HG03565 (cell line): ENCODE results near the gene RTN4R.

Experiments
- ATAC-seq: cut with Tn5 transposase; IDR thresholded peaks from one replicate; pipeline ENCODE4 v1.9.1; 2021; ENCODE audit warnings: mild to moderate bottlenecking, moderate library complexity; ENCODE audit not compliant: unreplicated experiment

The RTN4R gene

GRCh38 chr22:20218987-20219386 is 49.1 kb downstream of the RTN4R start:
- no peak for ATAC-seq

DNA sequence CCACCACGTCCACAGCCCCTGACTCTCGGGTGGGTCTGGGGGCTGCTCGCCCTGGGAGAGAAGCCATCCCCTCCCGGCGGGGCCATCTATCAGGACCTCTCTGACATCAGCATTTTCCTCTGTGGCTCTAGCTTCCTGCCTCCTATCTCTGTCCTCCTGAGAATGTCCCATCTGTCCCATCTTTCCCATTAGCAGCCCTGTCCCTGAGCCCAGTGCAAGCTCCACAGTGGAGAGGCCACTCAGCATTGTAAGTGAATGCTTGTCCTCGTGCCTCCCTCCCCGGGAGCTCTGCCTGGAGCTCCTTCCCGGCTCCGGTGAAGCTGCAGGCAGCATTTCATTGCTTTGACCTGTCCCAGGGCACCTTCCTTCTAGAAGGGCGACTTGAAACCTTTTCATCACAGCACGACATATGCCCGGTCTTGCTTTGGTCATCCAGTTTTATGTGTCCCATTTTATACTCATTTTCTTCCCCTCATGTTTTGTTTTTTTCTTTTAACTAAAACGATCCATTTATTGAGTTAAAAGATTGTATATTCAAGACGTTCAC is 49.7 kb downstream of the RTN4R start:
- no peak for ATAC-seq

DNA sequence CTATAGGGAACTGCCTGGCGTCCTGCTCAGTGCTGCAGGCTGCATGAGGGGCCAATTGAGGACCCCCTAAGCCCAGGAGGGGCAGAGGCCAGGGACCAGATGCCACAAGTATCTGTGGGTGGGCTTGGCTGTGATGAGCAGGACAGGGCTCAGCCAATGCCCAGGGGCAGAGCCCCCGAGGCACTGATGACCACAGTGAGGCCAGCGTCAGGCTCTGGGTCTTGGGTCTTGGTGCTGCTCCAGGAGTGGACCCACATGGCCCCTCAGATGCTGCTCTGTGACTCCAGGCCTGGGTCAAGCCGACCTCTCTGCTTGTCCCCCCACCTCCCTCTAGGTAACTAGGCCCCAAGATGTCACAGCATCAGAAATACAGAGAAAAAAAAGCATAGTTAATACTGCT is 50.6 kb downstream of the RTN4R start:
- ATAC-seq = no peak

GRCh38 chr22:20216863-20217499 is 51.1 kb downstream of the RTN4R start:
- no peak for ATAC-seq

GRCh38 chr22:20215742-20216141 is 52.4 kb downstream of the RTN4R start:
- no peak for ATAC-seq

- ATAC-seq = no peak
These were observed 53.3 kb downstream of the RTN4R start for GRCh38 chr22:20214853-20215252.

DNA sequence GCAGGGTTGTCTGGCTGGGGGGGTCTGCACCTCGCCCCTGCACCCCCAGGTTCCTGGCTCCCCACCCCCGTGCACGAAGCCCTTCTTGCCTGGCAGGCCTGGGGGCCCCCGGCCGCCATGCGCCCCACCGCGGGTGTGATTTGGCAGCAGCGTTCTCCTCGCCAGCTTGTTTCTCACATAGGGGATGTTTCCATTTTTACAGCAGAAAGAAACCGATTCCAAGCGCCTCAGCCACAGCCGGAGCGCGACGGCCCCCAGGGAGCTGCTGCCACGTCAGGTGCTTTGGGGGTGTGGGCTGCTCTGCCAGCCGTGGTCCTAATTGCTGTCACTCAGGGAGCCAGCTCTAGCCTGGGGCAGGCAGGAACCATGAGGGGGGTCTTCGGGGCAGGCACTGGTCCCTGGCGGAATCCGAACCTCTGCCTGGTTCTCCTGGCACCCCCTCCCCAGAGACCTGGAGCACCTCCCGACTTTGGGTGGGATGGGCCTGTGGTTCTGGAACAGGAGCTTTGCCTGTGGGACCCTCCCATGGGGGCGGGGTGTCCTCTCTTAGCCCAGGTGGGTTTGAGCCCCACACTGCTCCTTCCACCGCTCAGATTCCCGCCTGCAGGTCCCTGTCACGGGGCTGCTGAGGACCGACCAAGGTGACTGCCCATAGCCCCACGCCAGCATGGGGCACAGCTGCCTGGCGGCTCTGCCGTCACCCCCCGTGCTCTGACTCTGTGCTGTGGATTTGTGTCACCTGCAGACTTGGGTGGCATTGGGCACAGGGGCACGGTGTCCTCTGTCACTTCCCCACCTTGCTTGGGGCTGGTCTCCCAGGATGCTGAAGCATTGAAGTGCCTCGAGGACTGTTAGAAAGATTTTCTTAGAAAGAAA is 54.0 kb downstream of the RTN4R start:
- ATAC-seq = no peak

DNA sequence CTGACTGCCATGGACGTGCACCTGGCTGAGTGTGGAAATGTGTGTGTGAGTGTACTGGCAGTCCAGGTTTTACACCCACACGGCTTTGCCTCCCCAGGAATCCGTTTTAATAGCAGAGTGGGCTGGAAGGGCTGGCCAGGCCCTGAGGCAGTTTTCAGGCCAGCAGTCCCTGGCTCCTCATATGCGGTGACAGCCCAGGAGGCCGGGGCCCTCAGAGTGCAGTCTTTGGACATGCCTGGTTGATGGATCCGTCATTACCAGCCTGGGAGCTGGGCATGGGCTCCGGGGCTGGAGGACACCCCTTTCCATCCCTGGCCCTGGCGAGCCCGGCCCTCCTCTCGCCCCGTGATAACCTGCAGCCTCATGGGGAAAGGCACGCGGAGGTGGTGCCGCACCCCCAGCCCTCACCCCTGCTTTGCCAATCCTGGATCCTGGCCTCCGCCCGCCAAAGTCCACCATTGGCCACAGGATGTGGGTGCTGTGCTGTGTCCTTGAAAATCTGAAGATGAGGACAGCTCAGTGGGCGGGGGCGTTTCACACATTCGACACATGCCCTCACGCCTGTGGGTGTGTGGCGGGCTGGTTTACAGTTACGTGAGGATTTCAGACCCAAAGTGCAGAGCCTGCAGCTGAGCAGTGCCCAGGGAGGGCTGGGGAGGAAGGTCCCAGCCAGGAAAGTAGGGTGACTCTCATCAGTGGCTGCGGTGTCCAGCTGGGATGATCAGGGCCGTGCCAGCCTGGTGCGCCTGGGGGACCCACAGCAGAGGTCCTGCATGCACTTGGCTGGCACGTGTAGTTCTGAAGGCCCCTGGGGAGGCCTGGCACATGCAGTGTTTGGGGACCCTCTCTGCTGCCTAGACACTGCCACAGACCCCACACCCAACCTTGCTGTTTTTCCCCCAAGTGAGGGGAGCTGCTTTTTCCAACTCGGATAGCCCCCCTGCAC is 55.1 kb downstream of the RTN4R start:
- ATAC-seq = no peak

- no peak for ATAC-seq
These were observed 55.9 kb downstream of the RTN4R start for GRCh38 chr22:20211997-20212753.

GRCh38 chr22:20211409-20211996 is 56.6 kb downstream of the RTN4R start:
- no peak for ATAC-seq

DNA sequence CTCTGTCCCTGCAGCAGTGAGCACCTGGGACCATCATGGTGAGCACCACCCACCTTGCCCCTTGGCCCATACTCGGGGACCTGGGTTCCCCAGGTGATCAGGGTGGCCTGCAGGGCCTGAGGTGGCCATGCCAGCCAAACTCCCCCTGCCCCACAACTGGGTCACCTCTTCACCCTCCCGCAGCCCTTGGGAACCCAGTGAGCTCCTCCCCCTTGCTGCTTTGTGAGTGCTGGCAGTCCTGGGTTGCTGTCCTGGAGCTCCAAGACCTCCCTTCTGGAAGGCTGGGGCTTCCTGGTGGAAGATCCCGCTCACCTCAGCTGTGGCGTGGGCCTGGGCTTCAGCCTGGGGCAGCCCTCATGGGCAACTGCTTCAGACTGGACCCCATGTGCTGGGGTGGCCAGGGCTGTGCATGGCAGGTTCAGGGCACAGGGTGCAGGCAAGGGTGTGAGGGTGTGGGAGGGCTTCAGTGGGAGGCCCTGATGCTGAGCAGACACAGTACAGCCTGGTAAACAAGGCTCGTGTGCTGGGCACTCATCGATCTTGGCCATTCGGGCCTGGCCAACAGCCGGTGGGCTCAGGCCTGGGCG is 57.6 kb downstream of the RTN4R start:
- ATAC-seq = no peak

GRCh38 chr22:20209761-20210250 is 58.3 kb downstream of the RTN4R start:
- ATAC-seq = no peak

DNA sequence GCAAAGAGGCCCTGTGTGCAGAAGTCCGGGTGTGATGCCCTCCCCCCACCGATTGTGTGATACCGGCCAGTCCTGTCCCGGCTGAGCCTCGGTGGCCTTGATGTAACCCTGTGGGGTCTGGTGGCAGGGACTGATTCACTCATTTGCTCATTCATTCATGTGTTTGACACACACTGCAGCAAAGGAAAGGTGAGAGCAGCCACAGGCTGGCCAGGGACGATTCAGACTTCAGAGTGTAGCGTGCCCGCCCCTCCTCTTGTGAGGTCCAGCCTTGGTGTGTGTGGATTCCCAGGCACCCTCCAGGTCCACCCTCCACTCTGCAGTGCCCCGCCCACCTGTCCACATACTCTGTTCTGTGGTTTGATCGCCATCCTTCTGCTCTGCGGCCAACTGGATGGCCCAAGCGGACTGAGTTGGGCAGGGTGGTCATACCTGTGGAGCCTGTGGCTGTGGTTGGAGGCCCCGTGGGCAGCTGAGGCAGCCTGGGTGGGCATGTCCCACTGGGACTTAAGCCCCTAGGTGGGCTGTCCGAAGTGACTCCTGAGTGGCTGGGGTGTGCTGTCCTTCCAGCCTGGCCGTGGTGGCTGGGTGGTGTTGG is 59.3 kb downstream of the RTN4R start:
- ATAC-seq = no peak

DNA sequence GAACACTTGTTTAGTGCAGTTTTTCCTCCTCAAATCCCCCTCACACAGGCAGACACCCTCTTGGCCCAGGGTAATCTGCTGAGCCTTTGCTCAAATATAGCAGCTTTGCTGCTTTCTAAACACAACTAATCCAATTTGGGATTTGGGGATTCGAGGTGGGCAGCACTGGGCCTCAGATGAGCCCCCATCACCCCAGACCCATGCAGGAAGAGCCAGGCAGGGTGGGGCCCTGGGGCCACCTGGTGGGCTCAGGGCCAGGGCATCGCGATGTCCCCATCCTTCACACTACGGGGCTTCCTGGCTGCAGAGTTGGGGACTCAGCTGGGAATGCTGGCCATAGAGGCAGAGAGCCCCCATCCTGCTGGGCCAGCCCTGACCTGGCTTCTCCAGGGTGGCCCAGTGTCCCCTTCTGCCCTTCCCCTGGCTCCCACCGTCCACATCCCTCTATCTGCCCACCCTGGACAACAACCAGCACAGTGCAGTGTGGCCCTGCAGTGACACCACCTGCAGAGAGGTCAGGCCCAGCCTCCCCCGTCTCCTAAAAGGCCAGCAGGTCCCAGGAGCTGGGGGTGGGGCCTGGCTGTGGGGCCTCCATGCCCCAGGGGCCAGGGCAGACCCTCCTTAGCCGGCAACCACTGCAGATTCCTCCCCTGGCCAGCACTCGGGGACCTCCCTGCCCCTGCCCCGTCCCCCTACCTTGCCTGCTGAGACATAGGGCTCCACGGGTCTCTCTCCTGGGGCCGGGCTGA is 60.7 kb downstream of the RTN4R start:
- ATAC-seq = no peak

GRCh38 chr22:20206709-20207215 is 61.4 kb downstream of the RTN4R start:
- ATAC-seq = no peak

DNA sequence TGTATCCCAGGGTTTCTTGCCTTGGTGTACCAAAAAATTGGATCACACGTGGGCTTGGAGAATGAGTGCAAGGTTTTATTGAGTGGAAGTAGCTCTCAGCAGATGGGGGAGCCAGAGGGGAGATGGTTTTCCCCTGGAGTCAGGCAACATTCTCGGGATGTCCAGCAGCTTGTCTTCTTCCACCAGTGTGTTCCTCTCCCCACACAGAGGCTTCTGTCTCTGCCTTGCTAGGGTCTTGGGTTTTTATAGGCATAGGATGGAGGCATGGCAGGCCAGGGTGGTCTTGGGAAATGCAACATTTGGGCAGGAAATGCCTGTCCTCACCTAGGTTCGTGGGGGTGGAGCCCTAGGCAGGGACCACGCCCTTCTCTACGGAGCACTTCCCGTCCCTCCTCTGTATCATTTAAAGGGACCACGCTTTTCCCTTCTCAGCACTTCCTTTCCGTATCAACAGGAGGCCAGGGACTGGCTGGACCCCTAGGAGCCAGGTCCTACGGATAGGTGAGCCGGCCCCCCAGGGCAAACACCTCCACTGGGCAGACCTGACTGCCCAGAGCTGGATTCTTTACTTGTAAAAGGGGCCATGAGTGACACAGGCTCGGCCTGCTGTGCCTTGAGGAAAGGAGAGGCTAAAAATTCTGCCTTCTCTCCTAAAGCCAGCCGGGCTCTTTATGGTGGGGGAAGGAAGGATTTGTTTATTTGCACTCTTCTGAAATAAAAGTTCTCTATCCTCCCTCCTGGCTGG is 62.0 kb downstream of the RTN4R start:
- no peak for ATAC-seq

DNA sequence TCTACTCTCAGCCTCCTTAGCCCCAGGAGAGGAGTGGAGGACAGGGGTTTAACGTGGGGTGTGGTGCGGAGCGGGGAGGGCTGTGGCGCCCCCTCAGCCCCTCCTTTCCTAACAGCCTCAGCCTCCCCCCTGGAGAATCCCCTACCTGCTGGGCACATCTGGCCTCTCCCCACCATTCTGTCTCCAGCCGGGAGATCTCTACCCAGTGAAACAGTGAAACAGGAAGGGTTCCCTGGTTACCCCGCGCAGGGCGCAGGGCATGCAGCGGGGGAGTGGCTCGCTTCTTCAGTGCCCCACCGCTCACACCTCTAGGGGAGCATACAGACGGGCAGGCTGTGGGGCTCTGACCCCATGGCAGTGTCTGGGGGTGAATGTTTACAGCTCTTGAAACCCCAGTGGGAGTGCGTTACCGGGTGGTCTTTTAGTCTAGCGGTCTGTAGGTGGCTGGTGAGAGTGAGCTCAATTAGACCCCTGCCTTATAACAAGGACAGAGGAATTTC is 62.6 kb downstream of the RTN4R start:
- ATAC-seq = no peak
